ENCODE data around the gene RGS7.

Gene RGS7

DNA sequence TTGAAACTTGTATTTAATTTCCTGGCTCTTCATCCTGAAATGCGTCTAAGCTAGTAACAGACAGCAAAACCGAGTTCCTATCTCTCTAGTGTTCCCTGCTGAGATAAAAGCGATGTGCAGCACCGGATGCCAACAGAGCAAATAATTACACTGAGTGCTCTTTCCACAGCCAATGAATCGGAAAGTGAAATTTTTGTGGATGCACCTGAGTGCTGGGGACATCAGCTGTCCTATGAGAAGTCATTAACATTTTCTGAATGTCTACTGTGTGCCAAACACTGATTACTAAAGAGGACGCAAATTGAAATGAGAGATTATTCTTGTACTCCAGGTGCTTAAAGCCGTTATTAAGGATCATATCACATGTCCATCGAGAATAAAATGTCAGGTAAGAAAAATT lies 278.0 kb downstream of the RGS7 start:
- TF ChIP-seq, protein P1, sequence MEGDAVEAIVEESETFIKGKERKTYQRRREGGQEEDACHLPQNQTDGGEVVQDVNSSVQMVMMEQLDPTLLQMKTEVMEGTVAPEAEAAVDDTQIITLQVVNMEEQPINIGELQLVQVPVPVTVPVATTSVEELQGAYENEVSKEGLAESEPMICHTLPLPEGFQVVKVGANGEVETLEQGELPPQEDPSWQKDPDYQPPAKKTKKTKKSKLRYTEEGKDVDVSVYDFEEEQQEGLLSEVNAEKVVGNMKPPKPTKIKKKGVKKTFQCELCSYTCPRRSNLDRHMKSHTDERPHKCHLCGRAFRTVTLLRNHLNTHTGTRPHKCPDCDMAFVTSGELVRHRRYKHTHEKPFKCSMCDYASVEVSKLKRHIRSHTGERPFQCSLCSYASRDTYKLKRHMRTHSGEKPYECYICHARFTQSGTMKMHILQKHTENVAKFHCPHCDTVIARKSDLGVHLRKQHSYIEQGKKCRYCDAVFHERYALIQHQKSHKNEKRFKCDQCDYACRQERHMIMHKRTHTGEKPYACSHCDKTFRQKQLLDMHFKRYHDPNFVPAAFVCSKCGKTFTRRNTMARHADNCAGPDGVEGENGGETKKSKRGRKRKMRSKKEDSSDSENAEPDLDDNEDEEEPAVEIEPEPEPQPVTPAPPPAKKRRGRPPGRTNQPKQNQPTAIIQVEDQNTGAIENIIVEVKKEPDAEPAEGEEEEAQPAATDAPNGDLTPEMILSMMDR (IDR thresholded peaks at IDR 0.05), result no peak

DNA sequence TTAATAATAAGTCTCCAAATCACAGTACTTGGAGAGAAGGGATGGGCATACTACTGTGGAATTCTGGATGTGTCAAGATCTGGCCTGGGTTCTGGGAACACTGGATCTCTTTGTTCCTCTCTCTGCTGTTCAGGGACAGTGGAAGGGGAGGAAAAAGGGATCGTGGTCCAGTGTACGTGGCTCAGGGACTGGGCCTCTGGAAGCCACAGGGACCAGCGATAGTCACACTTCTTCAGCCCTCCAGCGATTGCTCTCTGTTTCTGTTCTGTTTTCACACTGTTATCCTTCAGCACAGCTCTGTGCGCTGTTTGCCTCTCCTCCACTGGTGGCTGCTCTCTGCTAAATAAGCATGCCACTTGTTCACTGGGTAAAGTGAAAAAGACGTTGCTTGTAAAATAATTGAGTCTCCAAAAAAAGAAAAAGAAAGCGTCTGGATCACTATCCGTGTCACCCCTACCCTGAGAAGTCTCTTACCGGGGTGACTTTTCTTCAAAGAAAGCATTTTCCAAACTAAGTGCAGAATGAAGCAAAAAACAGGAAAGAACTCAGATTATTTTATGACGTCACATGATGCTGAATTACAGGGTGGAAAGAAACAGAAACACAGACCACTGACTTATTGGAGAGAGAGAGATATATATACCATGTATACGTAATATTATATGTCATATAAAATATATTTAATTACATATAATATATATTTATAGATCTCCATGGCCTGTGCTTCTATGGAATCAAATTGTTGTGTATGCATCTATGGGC lies 279.4 kb downstream of the RGS7 start:
- TF ChIP-seq, protein P1 (IDR thresholded peaks at IDR 0.05), result no peak

DNA sequence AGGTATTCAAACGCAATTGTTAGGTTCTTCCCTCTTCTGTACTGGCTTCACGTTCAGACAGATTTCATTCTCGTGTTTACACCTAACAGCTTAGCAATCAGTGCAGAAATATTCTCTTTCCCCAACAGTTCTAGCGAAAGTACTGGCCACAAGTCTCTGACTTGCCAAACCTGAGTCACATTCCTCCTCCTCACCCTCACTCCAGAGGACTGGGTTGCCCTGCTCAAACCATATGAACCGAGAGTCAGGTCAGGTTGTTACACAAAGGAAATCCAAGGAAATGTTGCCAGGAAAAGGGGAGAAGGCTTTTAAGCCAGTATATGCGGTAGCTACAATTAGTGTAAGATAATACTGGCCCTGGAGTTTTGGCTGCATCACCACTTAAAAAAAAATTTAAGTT lies 282.5 kb downstream of the RGS7 start:
- TF ChIP-seq, protein P1 (IDR thresholded peaks at IDR 0.05), result no peak

DNA sequence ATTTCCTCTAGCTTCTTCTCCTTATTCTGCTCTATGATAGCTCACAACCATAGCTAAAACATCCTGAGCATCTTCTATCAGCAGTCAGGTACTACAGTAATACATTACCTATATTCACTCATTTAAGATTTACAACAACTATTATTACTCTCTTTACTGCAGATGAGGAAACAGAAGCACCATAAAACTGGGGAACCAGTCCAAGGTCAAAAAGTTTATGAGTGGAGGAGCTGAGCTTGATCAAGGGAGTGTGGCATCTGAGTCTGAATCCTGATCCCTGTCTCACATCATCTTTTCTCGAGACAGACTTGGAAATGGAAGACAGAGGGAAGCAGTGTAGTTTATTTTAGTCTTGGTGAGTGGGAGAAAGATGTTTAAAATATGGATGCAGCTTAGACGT lies 288.6 kb downstream of the RGS7 start:
- TF ChIP-seq, protein P1 (IDR thresholded peaks at IDR 0.05), result no peak

DNA sequence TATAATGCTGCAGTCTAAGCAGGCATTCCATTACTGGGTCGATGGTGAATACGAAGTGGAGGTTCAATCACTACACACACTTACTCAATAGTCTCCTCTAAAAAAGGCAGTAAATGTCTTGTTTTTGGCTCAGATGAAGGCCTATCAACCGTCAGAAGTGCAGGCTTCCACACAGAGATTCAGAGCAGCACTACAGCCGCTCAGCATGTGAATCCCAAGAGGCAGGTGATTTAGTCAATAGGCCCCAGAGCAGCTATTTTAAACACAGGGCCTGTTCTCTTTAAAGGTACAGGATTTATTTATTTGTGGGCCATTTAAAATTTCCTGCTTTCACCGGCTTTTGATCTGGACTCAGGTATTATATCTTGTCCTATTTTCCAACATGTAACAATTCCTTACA lies 293.7 kb downstream of the RGS7 start:
- TF ChIP-seq, protein P1 (IDR thresholded peaks at IDR 0.05), result no peak

DNA sequence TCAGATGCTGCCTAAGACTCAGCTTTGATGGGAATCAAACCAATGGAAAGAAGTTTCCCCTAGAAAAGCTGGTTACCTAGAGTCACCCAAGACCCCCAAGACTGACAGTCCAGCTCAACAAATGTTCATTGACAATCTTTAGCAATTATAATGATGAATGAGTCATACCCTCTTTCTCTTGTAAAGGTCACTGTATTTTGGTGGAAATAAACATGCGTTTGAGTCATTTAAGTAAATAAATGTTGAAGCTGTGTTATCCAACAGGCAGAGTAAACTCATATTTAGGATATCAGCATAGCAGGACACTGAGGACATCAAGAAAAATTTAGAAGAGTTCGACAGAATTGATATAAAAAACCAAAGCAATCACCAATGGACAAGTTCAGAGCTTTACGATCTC lies 295.9 kb downstream of the RGS7 start:
- TF ChIP-seq, protein P1 (IDR thresholded peaks at IDR 0.05), result no peak

DNA sequence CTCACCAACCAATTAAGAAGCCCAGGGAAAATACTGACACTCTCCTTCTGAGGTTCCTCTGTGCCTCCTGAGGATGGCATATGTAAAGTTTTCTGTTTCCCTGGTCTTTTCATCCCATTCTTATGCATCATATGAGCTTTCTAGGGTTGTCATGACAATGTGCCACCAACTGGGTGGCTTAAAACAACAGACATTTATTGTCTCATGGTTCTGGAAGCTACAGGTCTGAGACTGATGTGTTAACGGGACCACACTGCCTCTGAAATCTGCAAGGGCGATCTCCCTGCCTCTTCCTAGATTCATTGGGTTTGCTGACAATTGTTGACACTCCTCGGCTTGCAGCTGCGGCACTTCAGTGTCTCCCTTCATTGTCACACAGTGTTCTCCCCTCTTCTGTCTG lies 308.4 kb downstream of the RGS7 start:
- TF ChIP-seq, protein P1 (IDR thresholded peaks at IDR 0.05), result no peak

DNA sequence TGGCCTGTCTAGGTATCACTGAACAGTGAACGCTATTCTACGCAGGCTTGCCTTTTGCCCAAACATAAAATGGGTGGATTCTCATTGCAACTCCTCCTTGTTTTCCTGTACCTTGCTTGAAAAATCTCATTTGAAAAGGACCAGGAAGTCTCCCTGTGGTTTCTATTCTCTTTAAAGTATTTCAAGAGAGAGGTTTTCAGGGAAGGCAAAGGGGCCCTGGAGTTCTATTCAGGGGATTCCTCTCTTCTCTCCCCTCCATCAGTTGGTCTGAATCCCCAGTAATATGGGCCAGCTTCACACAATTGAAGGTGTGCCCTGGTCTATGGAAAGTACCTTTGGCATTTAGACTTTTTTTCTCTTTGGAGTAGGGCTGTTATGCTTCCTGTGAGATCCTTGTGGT lies 311.3 kb downstream of the RGS7 start:
- TF ChIP-seq, protein P1 (IDR thresholded peaks at IDR 0.05), result no peak
